Osteocyte (in vitro differentiated cells): Measurements from ENCODE around the gene SLC18A3. TPM values are rescaled to one million over a fixed set of nuclear protein-coding genes. Genes with fewer than 3 reads are reported as not detected.

ENCODE experiments used
- DNase-seq: peaks from one replicate; pipeline ENCODE4 v3.0.0; 2021; ENCODE audit warnings: mixed read lengths; ENCODE audit not compliant: unreplicated experiment; ENCODE audit errors: extremely low spot score
- H3K27ac Mint-ChIP-seq: one replicate; pipeline ENCODE4 v1.8.0; 2021; ENCODE audit warnings: mild to moderate bottlenecking, mixed read lengths; ENCODE audit not compliant: unreplicated experiment
- H3K27me3 Mint-ChIP-seq: one replicate; pipeline ENCODE4 v1.8.0; 2021; ENCODE audit warnings: mixed read lengths; ENCODE audit not compliant: unreplicated experiment
- H3K36me3 Mint-ChIP-seq: one replicate; pipeline ENCODE4 v1.8.0; 2021; ENCODE audit warnings: mixed read lengths; ENCODE audit not compliant: unreplicated experiment
- H3K4me1 Mint-ChIP-seq: one replicate; pipeline ENCODE4 v1.8.0; 2021; ENCODE audit warnings: mixed read lengths; ENCODE audit not compliant: unreplicated experiment
- H3K4me3 Mint-ChIP-seq: one replicate; pipeline ENCODE4 v1.8.0; 2021; ENCODE audit warnings: mild to moderate bottlenecking, moderate library complexity, mixed read lengths; ENCODE audit not compliant: unreplicated experiment
- H3K9me3 Mint-ChIP-seq: one replicate; pipeline ENCODE4 v1.8.0; 2021; ENCODE audit warnings: mixed read lengths; ENCODE audit not compliant: unreplicated experiment
- total RNA-seq: library from RNA; stranded (reverse); gene quantifications from 2 replicates; pipeline ENCODE4 v1.2.1, GENCODE V29; 2021
- TF ChIP-seq, protein P1 (sequence below): fragments of 200-600 bp; sonication (generic); IDR thresholded peaks from 2 replicates; pipeline ENCODE4 v1.5.0; 2021; ENCODE audit warnings: antibody characterized with exemption, mild to moderate bottlenecking, moderate library complexity

Gene SLC18A3
- total RNA-seq, 1 donor from 2014 or later = 0.32 TPM

DNA sequence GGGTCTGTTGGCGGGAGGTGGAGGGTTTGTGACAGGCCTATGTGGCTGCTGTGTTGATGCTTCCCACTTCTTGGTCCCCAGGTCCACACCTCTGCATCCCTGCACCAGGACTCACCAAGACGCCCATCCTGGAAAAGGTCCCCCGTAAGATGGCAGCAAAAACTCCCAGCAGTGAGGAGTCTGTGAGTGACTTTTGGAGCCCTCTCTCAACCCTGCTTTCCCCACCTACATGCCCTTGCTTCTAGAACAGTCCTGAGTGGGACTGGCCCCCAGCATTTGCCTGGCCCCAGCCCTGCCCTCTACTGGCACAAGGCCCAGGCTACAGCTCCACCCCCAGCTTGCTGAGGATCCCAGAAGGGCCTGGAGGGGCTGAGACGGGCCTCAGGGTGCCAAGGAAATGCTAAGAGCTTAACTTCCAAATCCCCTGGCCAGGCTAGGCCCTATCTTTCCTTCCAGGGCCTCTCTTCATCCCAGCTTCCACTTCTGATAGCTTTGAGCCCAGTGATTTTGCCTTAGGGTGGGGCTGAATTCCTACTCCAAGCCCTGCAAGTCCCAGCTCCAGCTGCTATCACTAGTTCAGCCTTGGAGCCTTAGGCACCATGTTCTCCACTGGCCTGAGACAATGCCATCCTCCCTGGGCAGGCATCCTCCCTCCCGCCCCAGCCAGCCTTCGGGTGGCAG is 6.5 kb downstream of the SLC18A3 start:
- peaks cover 7% of the 10 kb centered on the region for H3K4me1 Mint-ChIP-seq
- no peak overlapping the region for H3K27ac Mint-ChIP-seq
- TF ChIP-seq, protein P1, sequence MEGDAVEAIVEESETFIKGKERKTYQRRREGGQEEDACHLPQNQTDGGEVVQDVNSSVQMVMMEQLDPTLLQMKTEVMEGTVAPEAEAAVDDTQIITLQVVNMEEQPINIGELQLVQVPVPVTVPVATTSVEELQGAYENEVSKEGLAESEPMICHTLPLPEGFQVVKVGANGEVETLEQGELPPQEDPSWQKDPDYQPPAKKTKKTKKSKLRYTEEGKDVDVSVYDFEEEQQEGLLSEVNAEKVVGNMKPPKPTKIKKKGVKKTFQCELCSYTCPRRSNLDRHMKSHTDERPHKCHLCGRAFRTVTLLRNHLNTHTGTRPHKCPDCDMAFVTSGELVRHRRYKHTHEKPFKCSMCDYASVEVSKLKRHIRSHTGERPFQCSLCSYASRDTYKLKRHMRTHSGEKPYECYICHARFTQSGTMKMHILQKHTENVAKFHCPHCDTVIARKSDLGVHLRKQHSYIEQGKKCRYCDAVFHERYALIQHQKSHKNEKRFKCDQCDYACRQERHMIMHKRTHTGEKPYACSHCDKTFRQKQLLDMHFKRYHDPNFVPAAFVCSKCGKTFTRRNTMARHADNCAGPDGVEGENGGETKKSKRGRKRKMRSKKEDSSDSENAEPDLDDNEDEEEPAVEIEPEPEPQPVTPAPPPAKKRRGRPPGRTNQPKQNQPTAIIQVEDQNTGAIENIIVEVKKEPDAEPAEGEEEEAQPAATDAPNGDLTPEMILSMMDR = no peak
- no peak overlapping the region for H3K4me3 Mint-ChIP-seq
- peaks cover 4% of the 10 kb centered on the region for H3K36me3 Mint-ChIP-seq
- H3K9me3 Mint-ChIP-seq = no peaks in the 10 kb centered on the region
- no peak for DNase-seq
- peaks cover 73% of the 10 kb centered on the region for H3K27me3 Mint-ChIP-seq

DNA sequence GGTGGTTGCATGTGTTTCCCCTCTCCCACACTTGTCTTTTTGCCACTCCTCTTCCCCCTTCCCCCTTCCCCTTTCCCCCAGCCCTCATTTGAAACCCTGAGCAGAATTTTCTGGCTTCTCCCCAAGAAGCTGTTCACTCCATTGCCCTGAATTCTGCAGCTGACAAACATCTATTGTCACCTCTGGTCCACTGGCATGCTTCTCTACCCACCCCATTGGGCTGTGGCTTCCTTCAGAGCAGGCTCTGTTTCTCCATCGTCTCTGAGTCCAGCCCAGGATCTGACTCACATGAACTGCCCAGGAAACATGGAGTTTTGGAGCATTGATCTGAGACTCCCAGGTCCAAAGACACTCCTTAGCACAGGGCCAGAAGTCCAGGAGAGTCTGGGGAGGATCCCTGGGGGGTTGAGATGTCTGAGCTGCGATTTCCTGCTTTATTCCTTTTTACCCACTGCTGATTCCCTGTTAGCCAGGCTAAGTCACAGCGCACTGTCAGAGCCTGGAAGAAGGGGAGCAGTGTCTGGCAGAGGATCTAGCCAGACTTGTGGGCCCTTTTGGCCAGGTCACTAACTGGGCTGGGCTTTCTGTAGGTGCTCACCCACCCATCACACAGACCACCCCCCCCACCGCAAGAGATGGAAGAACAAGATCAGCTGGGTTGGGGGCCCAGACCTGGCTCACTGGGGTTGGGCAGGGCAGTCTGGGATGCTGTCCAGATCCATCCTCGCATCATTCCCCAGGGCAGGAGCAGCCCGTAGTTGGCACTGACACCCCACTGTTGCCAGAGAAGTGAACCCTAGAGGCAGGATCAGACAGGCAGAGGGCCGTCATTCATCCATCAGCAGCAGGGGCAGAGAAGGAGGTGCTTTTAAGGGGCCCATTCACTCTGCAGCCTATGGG is 7.3 kb downstream of the SLC18A3 start:
- no peak for DNase-seq
- Mint-ChIP-seq H3K4me3 (no peak overlapping the region), H3K9me3 (no peaks in the 10 kb centered on the region), H3K27ac (no peak overlapping the region), H3K4me1 (peaks cover 4% of the 10 kb centered on the region), H3K36me3 (peaks cover 2% of the 10 kb centered on the region), H3K27me3 (peaks cover 65% of the 10 kb centered on the region)
- TF ChIP-seq, protein P1 = no peak

DNA sequence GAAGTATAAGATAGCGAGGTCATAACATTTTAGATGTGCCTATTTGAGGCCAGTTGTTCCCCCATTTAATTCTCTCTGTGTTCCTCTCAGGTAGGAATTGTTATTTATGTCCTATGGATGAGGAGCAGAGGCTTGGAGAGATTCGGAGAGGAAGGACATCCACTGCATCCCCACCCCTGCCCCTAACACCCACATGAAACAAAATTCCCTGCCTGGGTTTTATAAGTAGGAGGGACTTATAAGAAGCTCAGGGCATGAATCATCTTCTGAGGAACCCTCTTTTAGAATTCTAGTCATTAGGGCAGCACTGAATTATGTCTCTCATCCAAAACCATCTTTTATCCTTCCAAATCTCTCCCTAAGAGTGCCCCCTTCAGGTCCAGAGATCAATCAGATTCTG is 8.7 kb downstream of the SLC18A3 start:
- H3K27ac Mint-ChIP-seq = no peak overlapping the region
- DNase-seq = no peak
- H3K27me3 Mint-ChIP-seq = peaks cover 51% of the 10 kb centered on the region
- no peak overlapping the region for H3K4me3 Mint-ChIP-seq
- H3K4me1 Mint-ChIP-seq = peaks cover 1% of the 10 kb centered on the region
- no peaks in the 10 kb centered on the region for H3K9me3 Mint-ChIP-seq
- no peaks in the 10 kb centered on the region for H3K36me3 Mint-ChIP-seq
- TF ChIP-seq, protein P1 = no peak

DNA sequence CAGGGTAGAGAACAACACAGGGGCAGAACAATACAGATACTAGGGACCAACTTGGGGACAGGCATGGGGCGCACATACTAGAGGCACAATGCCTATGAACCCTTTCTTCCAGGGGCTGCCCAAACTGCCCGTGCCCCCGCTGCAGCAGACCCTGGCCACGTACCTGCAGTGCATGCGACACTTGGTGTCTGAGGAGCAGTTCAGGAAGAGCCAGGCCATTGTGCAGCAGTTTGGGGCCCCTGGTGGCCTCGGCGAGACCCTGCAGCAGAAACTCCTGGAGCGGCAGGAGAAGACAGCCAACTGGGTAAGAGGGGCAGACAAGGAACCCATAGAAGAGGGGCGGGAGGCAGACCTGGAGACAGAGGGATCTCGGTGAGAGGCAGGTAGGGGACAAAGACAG is 9.5 kb downstream of the SLC18A3 start:
- Mint-ChIP-seq H3K27ac (no peak overlapping the region), H3K36me3 (no peaks in the 10 kb centered on the region), H3K4me3 (no peak overlapping the region), H3K27me3 (peaks cover 45% of the 10 kb centered on the region), H3K9me3 (no peaks in the 10 kb centered on the region), H3K4me1 (no peaks in the 10 kb centered on the region)
- TF ChIP-seq, protein P1 = no peak
- DNase-seq = no peak

DNA sequence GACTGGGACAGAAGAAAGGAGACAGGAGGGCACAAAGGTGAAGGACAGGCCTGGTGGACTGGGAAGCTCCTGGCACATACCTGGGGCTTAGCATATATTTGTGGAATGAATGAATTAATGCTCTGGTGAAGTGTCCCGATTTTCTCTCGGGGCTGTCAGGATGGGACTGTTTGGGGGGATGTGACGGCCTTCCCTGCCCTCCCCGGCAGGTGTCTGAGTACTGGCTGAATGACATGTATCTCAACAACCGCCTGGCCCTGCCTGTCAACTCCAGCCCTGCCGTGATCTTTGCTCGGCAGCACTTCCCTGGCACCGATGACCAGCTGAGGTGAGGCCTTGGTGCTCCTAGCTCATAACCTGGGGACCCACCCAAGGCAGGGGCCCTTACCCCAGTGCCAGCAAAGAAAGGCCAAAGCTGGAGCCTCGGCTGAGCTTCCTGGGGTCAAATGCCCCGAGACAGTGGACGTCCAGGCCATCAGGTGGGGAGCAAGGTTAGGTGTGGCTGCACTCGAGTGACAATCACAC is 10.2 kb downstream of the SLC18A3 start:
- Mint-ChIP-seq H3K27me3 (peaks cover 43% of the 10 kb centered on the region), H3K27ac (no peak overlapping the region), H3K36me3 (no peaks in the 10 kb centered on the region), H3K4me1 (no peaks in the 10 kb centered on the region), H3K4me3 (no peak overlapping the region), H3K9me3 (no peaks in the 10 kb centered on the region)
- no peak for DNase-seq
- TF ChIP-seq, protein P1 = no peak
